ENCODE data around the gene SMG6. TPM values are rescaled to one million over a fixed set of nuclear protein-coding genes. Genes with fewer than 3 reads are reported as not detected.

SMG6 gene
- total and polyA plus RNA-seq, 2 of the 8 experiments (the other 6 are each of a cell fraction or from before 2014, with no cell fraction given) = 18.5 to 25.2 TPM

GRCh38 chr17:2336215-2336851 lies 32.7 kb upstream of the SMG6 start, which contains the start of gene TSR1 (continued):
- TF ChIP-seq SP4 (IDR thresholded peaks at IDR 0.05; ENCODE audit: low read length) (no peak), SP1 (IDR thresholded peaks at IDR 0.05; ENCODE audit: low read depth, low read length) (0 out of 2 replicates have a peak, but pooled peaks have one; percentile 24)
